ENCODE results near the gene IHH.

IHH gene

DNA sequence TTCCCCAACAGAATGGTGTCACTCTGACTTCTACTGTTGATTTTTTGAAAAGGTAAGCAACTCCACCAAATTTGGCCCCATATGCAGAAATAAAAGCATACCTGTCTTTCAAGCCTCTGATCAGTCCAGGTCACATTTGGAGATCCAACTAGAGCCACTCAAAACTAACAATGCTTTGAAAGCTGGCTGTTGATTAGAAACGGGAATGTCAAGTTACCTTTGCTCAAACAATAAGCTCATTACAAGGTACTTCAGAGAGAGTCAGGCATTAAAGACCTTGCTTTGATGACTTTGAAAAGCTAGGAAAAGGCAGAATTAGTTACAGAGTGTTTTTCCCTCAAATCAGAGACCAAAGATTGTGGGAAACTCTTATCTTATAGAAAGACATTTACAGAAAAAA is 4.8 kb upstream of the IHH start:
- Histone ChIP-seq H3K4me1 (ENCODE audit: control insufficient read depth, insufficient read depth, low read depth, low read length) (peaks cover 7% of the 10 kb centered on the region), H3K23ac (ENCODE audit: low read length in 2 of 2) (no peak overlapping the region), H3K9me3 (ENCODE audit: control insufficient read depth, low read length) (no peaks in the 10 kb centered on the region), H2BK120ac (ENCODE audit: low read depth, low read length) (no peak overlapping the region), H3K4me2 (ENCODE audit: low read length, poor library complexity, severe bottlenecking) (no peak overlapping the region), H4K8ac (ENCODE audit: low read length) (no peak overlapping the region), H3K79me1 (replicated peaks; ENCODE audit: low read length, poor library complexity, severe bottlenecking) (no peaks in the 10 kb centered on the region), H3K9ac (ENCODE audit: low read length) (no peak overlapping the region), H3K27me3 (ENCODE audit: control insufficient read depth in 1 of 2, insufficient read depth in 1 of 2, low read length in 2 of 2) (peaks cover 27 to 38% of the 10 kb centered on the region in 2 experiments), H2AK5ac (ENCODE audit: low read length, severe bottlenecking) (no peak overlapping the region), H3K18ac (ENCODE audit: low read depth in 1 of 2, low read length in 2 of 2) (no peak overlapping the region), H3K27ac (ENCODE audit: low read length, poor library complexity, severe bottlenecking) (no peak overlapping the region), H2BK12ac (ENCODE audit: low read length in 2 of 2) (no peak overlapping the region), H3K36me3 (ENCODE audit: control insufficient read depth in 1 of 2, insufficient read depth in 2 of 2, low read depth in 1 of 2, low read length in 2 of 2) (no peaks in the 10 kb centered on the region), H3K4ac (ENCODE audit: low read depth in 1 of 2, low read length in 2 of 2) (no peak overlapping the region), H3K14ac (ENCODE audit: low read length in 2 of 2) (no peak overlapping the region), H2BK15ac (ENCODE audit: low read depth, poor library complexity, severe bottlenecking) (no peak overlapping the region), H3K4me3 (ENCODE audit: insufficient read depth in 1 of 2, low read depth in 1 of 2, low read length in 2 of 2) (no peak overlapping the region), H2AFZ (ENCODE audit: low read depth, low read length) (no peak overlapping the region), H4K91ac (ENCODE audit: low read length) (no peak overlapping the region), H2BK5ac (ENCODE audit: low read depth, low read length, poor library complexity, severe bottlenecking) (no peak overlapping the region)
- no peak for DNase-seq
- no CpG with 5 or more reads among the region's 1 CpG for WGBS

DNA sequence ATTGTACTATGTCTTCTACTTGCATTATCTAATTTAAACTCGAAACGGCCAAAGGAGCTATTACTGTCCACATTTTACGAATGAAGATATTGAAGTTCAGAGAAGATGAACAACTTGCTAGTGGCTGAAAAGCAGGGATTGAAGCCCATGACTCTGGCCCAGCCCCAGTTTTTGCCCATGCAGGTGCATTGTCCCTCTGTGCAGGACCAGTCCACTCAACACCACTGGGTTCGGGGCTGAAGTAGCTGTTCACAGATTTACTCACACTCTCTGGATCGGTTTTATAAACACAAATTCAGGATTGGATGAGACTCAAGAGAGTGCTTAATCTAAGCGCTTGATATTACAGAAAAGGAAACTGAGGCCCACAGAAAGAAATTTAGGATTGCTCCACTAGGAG is 1.4 kb upstream of the IHH start:
- Histone ChIP-seq H3K4me3 (ENCODE audit: insufficient read depth in 1 of 2, low read depth in 1 of 2, low read length in 2 of 2) (no peak overlapping the region), H4K91ac (ENCODE audit: low read length) (no peak overlapping the region), H4K8ac (ENCODE audit: low read length) (no peak overlapping the region), H3K14ac (ENCODE audit: low read length in 2 of 2) (no peak overlapping the region), H3K4me2 (ENCODE audit: low read length, poor library complexity, severe bottlenecking) (no peak overlapping the region), H3K4ac (ENCODE audit: low read depth in 1 of 2, low read length in 2 of 2) (no peak overlapping the region), H2BK12ac (ENCODE audit: low read length in 2 of 2) (no peak overlapping the region), H3K36me3 (ENCODE audit: control insufficient read depth in 1 of 2, insufficient read depth in 2 of 2, low read depth in 1 of 2, low read length in 2 of 2) (no peaks in the 10 kb centered on the region), H3K27ac (ENCODE audit: low read length, poor library complexity, severe bottlenecking) (no peak overlapping the region), H2BK15ac (ENCODE audit: low read depth, poor library complexity, severe bottlenecking) (no peak overlapping the region), H3K27me3 (ENCODE audit: control insufficient read depth in 1 of 2, insufficient read depth in 1 of 2, low read length in 2 of 2) (peaks cover 59 to 70% of the 10 kb centered on the region in 2 experiments), H3K79me1 (replicated peaks; ENCODE audit: low read length, poor library complexity, severe bottlenecking) (no peaks in the 10 kb centered on the region), H2BK5ac (ENCODE audit: low read depth, low read length, poor library complexity, severe bottlenecking) (no peak overlapping the region), H3K4me1 (ENCODE audit: control insufficient read depth, insufficient read depth, low read depth, low read length) (peaks cover 36% of the 10 kb centered on the region), H3K9ac (ENCODE audit: low read length) (no peak overlapping the region), H2AFZ (ENCODE audit: low read depth, low read length) (no peak overlapping the region), H3K9me3 (ENCODE audit: control insufficient read depth, low read length) (no peaks in the 10 kb centered on the region), H3K18ac (ENCODE audit: low read depth in 1 of 2, low read length in 2 of 2) (no peak overlapping the region), H2BK120ac (ENCODE audit: low read depth, low read length) (no peak overlapping the region), H2AK5ac (ENCODE audit: low read length, severe bottlenecking) (no peak overlapping the region), H3K23ac (ENCODE audit: low read length in 2 of 2) (no peak overlapping the region)
- WGBS: 65% methylated on average over 6 of the region's 6 CpGs
- no peak for DNase-seq

- no peaks in the 10 kb centered on the region for H3K36me3 ChIP-seq (ENCODE audit: control insufficient read depth in 1 of 2, insufficient read depth in 2 of 2, low read depth in 1 of 2, low read length in 2 of 2)
- no peak overlapping the region for H2AK5ac ChIP-seq (ENCODE audit: low read length, severe bottlenecking)
These were observed 717 bp downstream of the IHH start for GRCh38 chr2:219059725-219060682.

GRCh38 chr2:219059375-219059724 is 1.4 kb downstream of the IHH start:
- H4K8ac ChIP-seq (ENCODE audit: low read length): no peak overlapping the region
- H3K27ac ChIP-seq (ENCODE audit: low read length, poor library complexity, severe bottlenecking): no peak overlapping the region
- no peak overlapping the region for H2BK12ac ChIP-seq (ENCODE audit: low read length in 2 of 2)
- H3K4me2 ChIP-seq (ENCODE audit: low read length, poor library complexity, severe bottlenecking): no peak overlapping the region
- H3K4me3 ChIP-seq (ENCODE audit: insufficient read depth in 1 of 2, low read depth in 1 of 2, low read length in 2 of 2): no peak overlapping the region
- WGBS: 14% methylated on average over 17 of the region's 17 CpGs
- H2AK5ac ChIP-seq (ENCODE audit: low read length, severe bottlenecking): no peak overlapping the region
- no peak overlapping the region for H3K9ac ChIP-seq (ENCODE audit: low read length)
- H3K4ac ChIP-seq (ENCODE audit: low read depth in 1 of 2, low read length in 2 of 2): no peak overlapping the region
- peaks cover 38% of the 10 kb centered on the region for H3K4me1 ChIP-seq (ENCODE audit: control insufficient read depth, insufficient read depth, low read depth, low read length)
- no peak overlapping the region for H2BK15ac ChIP-seq (ENCODE audit: low read depth, poor library complexity, severe bottlenecking)
- H3K79me1 ChIP-seq (replicated peaks; ENCODE audit: low read length, poor library complexity, severe bottlenecking): no peaks in the 10 kb centered on the region
- no peak for DNase-seq
- H2BK5ac ChIP-seq (ENCODE audit: low read depth, low read length, poor library complexity, severe bottlenecking): no peak overlapping the region
- H3K27me3 ChIP-seq (ENCODE audit: control insufficient read depth in 1 of 2, insufficient read depth in 1 of 2, low read length in 2 of 2): peaks cover 85 to 86% of the 10 kb centered on the region in 2 experiments
- no peaks in the 10 kb centered on the region for H3K9me3 ChIP-seq (ENCODE audit: control insufficient read depth, low read length)
- no peak overlapping the region for H2BK120ac ChIP-seq (ENCODE audit: low read depth, low read length)
- no peaks in the 10 kb centered on the region for H3K36me3 ChIP-seq (ENCODE audit: control insufficient read depth in 1 of 2, insufficient read depth in 2 of 2, low read depth in 1 of 2, low read length in 2 of 2)
- no peak overlapping the region for H3K23ac ChIP-seq (ENCODE audit: low read length in 2 of 2)
- no peak overlapping the region for H3K14ac ChIP-seq (ENCODE audit: low read length in 2 of 2)
- H4K91ac ChIP-seq (ENCODE audit: low read length): no peak overlapping the region
- no peak overlapping the region for H3K18ac ChIP-seq (ENCODE audit: low read depth in 1 of 2, low read length in 2 of 2)
- H2AFZ ChIP-seq (ENCODE audit: low read depth, low read length): no peak overlapping the region

More at GRCh38 chr2:219059725-219060682, 717 bp downstream of the IHH start:
- WGBS: 14% methylated on average over 60 of the region's 81 CpGs
- Histone ChIP-seq H2BK12ac (ENCODE audit: low read length in 2 of 2) (no peak overlapping the region), H3K4me2 (ENCODE audit: low read length, poor library complexity, severe bottlenecking) (no peak overlapping the region), H3K4me1 (ENCODE audit: control insufficient read depth, insufficient read depth, low read depth, low read length) (peaks cover 38% of the 10 kb centered on the region), H3K27me3 (ENCODE audit: control insufficient read depth in 1 of 2, insufficient read depth in 1 of 2, low read length in 2 of 2) (peaks cover 80% of the 10 kb centered on the region in 2 experiments), H2BK5ac (ENCODE audit: low read depth, low read length, poor library complexity, severe bottlenecking) (no peak overlapping the region), H3K79me1 (replicated peaks; ENCODE audit: low read length, poor library complexity, severe bottlenecking) (no peaks in the 10 kb centered on the region), H3K9me3 (ENCODE audit: control insufficient read depth, low read length) (no peaks in the 10 kb centered on the region), H3K9ac (ENCODE audit: low read length) (no peak overlapping the region), H3K4ac (ENCODE audit: low read depth in 1 of 2, low read length in 2 of 2) (no peak overlapping the region), H3K23ac (ENCODE audit: low read length in 2 of 2) (no peak overlapping the region), H2BK15ac (ENCODE audit: low read depth, poor library complexity, severe bottlenecking) (no peak overlapping the region), H3K14ac (ENCODE audit: low read length in 2 of 2) (no peak overlapping the region), H4K8ac (ENCODE audit: low read length) (no peak overlapping the region), H3K4me3 (ENCODE audit: insufficient read depth in 1 of 2, low read depth in 1 of 2, low read length in 2 of 2) (no peak overlapping the region), H2BK120ac (ENCODE audit: low read depth, low read length) (no peak overlapping the region), H2AFZ (ENCODE audit: low read depth, low read length) (no peak overlapping the region), H3K27ac (ENCODE audit: low read length, poor library complexity, severe bottlenecking) (no peak overlapping the region), H4K91ac (ENCODE audit: low read length) (no peak overlapping the region), H3K18ac (ENCODE audit: low read depth in 1 of 2, low read length in 2 of 2) (no peak overlapping the region)
- DNase-seq: no peak
